Endothelial cell of hepatic sinusoid (primary cell): ENCODE measurements around the gene MPV17L2.
"Not testable (repeated sequence)": the region's sequence is repeated elsewhere in the genome, so short reads cannot be mapped to it uniquely, and the experiment has no call there.

Experiments
- in situ Hi-C: cut with HindIII; loops from 2 replicates; pipeline ENCODE4 v1.10.0; 2017; ENCODE audit warnings: low sequenced_read_pairs

Gene MPV17L2

GRCh38 chr19:18192673-18193387, at the start of gene MPV17L2:
Gene MPV17L2 (plus strand): TSS chr19:18193218. CDS start chr19:18193282, 64 bp downstream.
- in situ Hi-C loops: loop anchor here (10.0 kb wide), 1 partner anchor 202 kb away; the partner anchor contains the start of gene LRRC25

- in situ Hi-C loops: no loop called here
These were observed 49.1 kb upstream of the MPV17L2 start for GRCh38 chr19:18143902-18144301.

- in situ Hi-C loops: no loop called here
These were observed 48.7 kb upstream of the MPV17L2 start for GRCh38 chr19:18144361-18144760.

- in situ Hi-C loops: no loop called here
These were observed 48.1 kb upstream of the MPV17L2 start for GRCh38 chr19:18144906-18145305.

GRCh38 chr19:18145391-18145999, 47.5 kb upstream of the MPV17L2 start:
- in situ Hi-C loops: no loop called here

DNA sequence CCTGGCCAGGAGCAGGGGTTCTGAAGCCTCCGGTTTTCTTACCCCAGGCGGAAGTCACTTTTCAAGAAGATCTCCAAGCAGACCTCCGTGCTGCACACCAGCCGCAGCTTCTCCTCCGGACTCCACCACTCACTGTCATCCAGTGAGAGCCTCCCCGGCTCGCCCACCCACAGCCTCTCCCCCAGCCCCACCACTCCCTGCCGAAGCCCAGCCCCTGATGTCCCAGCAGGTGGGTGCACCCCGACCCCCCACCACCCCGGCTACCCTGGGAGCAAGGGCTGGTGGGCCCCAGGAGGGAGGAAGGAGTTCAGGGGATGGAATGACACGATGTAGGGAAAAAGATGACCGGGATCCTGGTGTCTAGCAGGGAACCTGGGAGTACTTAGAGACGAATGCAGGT, 45.6 kb upstream of the MPV17L2 start:
- in situ Hi-C loops: no loop called here

- in situ Hi-C loops: no loop called here
These were observed 43.4 kb upstream of the MPV17L2 start for GRCh38 chr19:18149596-18149975.

DNA sequence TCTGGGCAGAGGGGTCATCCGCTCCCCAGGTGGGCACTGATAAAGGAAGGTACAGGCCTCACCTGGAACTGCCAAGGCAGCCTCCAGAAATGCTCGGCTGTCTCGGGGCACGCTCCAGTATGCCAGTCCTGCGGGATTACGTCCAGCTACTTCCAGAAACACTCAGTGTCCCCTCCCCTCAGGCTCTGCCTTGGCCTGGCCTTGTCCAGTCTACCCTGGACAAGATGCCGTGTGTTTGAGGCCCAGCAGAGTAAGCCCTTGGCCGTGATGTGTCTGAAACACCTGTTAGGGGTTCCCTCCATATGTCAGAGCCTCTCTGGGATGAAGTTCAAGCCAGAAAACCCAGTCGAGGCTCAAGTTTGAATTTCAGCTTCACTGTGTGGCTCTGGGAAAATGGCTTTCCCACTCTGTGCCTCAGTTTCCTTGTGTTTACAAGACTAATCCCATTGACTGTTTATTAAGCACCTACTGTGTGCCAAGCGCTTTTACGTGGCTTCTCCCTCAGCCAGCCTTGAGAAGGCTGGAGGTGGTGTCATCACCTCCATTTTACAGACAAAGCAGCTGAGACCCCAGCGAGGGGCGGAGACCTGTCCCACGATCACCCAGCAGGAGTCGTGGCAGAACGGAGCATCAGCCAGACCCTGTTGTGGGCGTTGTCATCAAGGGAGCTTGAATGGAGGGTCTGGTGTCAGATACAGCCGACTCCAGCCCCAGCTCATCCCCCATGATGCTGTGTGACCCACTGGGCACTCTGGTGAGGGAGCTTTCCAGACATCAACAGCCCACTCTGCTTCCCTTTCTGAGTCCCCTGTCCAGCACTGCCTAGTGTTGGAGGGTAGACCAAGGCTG, 42.0 kb upstream of the MPV17L2 start:
- in situ Hi-C loops: no loop called here

DNA sequence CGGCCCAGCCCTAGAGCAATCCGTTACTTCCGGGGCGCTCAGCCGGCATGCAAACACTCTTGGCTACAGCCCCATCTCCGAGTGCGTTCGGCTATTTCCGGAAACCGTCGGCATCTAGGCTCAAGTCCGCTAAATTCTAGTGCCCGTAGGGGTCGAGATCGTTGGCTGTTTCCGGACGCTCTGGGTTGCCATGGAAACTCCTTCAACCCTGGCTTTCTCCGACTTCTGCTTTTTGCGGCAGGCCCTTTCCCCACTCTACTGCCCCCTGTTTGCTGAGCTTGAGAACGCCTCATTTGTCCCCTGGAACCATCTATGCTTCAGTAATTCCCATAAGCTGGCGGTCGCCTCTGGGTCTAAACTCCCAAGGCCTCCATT, 40.6 kb upstream of the MPV17L2 start:
- in situ Hi-C loops: no loop called here

- in situ Hi-C loops: no loop called here
These were observed 40.0 kb upstream of the MPV17L2 start, which contains the start of gene PIK3R2 for GRCh38 chr19:18152817-18153555. Gene PIK3R2 (plus strand): TSS chr19:18153163. CDS start chr19:18155880, 2,717 bp downstream.

DNA sequence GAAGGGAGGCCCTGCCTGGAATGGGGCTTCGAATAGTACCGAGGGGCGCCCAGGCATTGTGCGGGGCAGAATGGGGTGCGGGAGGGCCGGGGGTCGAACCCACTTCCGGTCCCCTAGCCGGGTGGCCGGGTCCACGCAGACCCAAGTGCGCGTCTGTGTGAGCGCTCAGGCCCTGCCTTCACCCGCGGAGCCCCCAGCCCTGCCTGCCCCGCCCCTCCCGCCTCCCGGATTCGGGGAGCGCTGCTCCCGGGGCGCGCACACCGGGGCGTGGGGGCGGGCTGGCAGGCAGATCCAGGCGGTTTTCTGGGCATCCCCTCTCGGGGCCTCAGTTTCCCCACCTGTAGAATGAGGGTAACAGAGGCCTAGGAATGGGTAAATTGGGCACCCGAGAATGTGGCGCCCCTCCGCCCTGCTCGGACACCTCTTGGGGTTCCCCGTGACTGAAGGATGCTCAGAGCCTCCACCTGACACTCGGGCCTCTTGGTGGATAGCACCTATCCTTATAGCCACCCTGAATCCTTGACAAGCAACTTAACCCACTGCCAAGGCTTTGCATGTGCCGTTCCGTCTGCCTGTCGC, 39.4 kb upstream of the MPV17L2 start:
- in situ Hi-C loops: no loop called here

- in situ Hi-C loops: no loop called here
These were observed 37.6 kb upstream of the MPV17L2 start for GRCh38 chr19:18155095-18156087.

DNA sequence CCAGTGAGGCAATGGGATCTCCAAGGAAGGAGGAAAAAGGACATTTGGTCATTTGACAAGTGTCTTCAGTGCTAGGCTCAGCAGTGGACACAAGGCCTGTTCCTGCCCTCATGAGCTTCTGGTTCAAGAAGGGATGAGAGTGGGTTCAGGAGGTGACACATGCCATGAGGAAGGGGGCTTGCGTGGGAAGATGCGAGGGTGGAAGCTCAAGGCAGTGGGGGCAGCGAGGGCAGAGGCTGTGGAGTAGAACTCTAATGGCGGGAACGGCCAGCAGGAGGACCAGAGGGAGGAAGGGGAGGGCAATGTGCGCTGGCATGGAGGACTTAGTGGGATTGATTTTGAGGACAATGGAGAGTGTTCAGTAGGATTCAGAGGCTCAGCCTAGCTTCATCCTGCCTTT, 36.8 kb upstream of the MPV17L2 start:
- in situ Hi-C loops: no loop called here

- in situ Hi-C loops: no loop called here
These were observed 36.1 kb upstream of the MPV17L2 start for GRCh38 chr19:18156841-18157464.

- in situ Hi-C loops: no loop called here
These were observed 35.5 kb upstream of the MPV17L2 start for GRCh38 chr19:18157465-18158063.

GRCh38 chr19:18158467-18158866, 34.6 kb upstream of the MPV17L2 start:
- in situ Hi-C loops: no loop called here

GRCh38 chr19:18159059-18159616, 33.9 kb upstream of the MPV17L2 start:
- in situ Hi-C loops: not testable (repeated sequence)

GRCh38 chr19:18159810-18160209, 33.2 kb upstream of the MPV17L2 start:
- in situ Hi-C loops: loop anchor here (5.0 to 10.0 kb wide), 5 partner anchors 38 to 208 kb away; partner anchors contain the start of genes ARRDC2 and LSM4
